HG03442 (cell line): ENCODE data around the gene SCPEP1.

Experiments used
- ATAC-seq: cut with Tn5 transposase; IDR thresholded peaks from one replicate; pipeline ENCODE4 v1.9.1; 2021; ENCODE audit warnings: mild to moderate bottlenecking, moderate library complexity; ENCODE audit not compliant: unreplicated experiment

Gene SCPEP1

GRCh38 chr17:57034807-57035754 lies 57.1 kb downstream of the SCPEP1 start:
- ATAC-seq, result no peak

DNA sequence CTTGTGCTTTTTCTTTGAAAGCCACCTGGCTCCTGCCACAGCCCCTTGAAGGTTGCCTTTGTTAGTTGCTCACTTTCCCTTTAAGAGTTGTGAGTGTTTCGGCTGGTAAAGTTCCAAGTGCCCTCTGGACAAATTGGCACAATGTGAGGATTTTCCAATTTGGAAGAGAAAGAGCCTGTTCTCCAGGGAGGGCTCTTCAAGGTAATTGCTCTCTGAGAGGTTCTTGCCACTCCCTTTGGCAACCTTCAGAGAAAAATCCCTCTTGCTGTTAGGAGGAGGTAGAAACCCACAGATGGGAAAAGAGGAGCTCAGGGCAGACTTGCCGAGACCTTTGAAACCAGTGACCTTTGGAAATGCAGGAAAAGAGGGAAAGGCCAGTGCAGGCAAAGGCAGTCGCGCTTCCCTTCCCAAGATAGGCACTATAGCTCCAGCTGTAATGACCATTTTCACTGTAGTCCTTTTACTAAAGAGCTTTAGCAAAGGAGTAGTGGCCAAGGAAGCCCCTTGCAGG lies 58.1 kb downstream of the SCPEP1 start:
- ATAC-seq, result no peak

GRCh38 chr17:57037411-57037810 lies 59.5 kb downstream of the SCPEP1 start:
- no peak for ATAC-seq

DNA sequence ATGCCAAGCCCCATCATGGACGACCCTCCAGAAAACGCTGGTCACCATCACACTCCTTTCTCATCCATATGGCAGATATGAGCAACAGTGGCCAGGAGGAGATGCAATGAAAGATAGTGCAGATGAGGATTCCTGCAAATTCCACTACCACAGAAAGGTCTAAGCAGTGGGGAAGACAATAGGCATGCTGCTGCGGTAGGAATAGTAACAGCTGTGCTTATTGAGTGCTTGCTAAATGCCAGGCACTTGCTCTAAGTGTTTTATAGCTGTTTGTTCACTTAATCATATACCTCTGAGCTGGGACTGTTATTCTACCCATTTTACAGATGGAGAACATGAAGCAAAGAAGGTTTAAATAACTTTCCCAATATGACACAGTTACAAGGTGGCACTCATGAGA lies 60.6 kb downstream of the SCPEP1 start:
- no peak for ATAC-seq

DNA sequence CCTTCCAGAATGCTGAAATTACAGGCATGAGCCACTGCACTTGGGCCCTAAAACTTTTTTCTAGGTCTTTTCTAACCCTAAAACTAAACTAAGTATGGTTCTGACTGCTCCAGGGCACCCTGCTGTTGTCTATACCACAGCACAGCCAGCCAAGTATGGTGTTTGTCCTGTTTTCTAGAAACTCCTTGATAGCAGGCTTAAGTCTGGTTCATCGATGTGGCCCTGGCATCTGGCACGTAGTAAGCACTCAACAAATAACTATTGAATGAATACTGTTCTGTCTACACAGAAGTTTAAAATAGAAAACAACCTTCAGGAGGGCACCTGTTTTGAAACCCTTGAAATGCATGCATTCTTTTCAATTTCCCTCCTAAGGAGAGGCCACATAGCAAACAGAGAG lies 62.6 kb downstream of the SCPEP1 start:
- no peak for ATAC-seq

DNA sequence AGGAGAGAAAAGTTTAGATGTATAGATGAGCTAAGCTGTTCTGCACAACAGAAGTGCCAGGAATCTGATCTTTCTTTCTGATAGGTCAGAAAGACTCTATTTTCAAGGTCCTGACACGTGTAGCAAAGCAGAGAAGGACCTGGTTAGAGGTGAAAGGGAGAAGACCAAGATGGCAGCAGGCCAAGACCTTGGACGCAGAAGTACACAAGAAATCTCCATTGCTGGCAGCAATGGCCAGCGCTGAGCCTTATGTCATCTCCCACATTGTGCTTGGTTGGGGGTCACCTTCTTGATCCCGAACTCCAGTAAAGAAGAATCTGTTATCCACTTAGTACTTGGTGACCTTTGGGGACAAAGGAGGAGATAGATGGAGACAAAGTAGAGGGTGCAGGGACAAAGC lies 65.3 kb downstream of the SCPEP1 start:
- no peak for ATAC-seq

- peak; percentile 16 for ATAC-seq
Measured at GRCh38 chr17:57044976-57045867, 67.3 kb downstream of the SCPEP1 start.

GRCh38 chr17:57045868-57046704 lies 68.2 kb downstream of the SCPEP1 start:
- ATAC-seq, result peak; percentile 51

- no peak for ATAC-seq
Measured at GRCh38 chr17:57046749-57047148, 68.8 kb downstream of the SCPEP1 start.

GRCh38 chr17:57048096-57048495 lies 70.2 kb downstream of the SCPEP1 start:
- no peak for ATAC-seq

DNA sequence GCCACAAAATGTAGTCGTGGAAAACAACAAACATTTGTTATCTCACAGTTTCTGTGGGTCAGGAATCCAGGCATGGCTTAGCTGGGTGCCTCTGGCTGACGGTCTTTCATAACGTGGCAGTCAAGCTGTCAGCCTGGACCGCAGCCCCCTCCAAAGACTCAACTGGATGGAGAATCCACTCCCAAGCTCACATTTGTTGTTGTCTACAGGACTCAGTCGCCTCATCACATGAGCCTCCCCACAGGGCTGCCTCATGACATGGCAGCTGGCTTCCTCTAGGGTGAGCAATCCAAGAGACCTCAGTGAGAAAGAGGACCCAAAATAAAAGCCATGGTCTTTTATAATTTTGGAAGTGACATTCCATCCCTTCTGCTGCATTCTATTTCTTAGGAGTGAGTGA lies 72.4 kb downstream of the SCPEP1 start:
- ATAC-seq, result no peak

DNA sequence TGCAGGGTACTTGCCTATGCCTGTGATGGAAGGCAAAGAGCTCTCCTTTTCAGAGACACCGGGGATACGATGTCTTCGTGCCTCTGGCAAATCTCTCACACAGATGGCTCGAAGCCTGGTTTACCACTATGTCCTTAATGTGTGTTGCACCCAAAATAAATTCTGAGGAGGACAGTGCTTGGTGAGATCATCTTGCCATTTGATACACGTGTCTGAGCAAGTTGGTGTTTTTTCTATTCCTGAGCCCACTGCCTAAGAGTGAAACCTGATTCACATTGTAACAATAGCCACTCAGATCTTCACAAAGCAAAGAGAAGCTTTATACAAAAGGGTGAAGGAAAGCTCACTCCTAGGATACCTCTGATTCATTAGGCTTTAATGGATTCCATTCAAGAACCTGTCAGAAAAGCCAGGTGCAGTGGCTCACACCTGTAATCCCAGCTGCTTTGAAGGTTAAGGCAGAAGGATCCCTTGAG lies 74.0 kb downstream of the SCPEP1 start:
- ATAC-seq, result no peak
